ENCODE results near the gene ZSCAN16. TPM values are rescaled to one million over a fixed set of nuclear protein-coding genes. Genes with fewer than 3 reads are reported as not detected.
"Not testable (repeated sequence)": the region's sequence is repeated elsewhere in the genome, so short reads cannot be mapped to it uniquely, and the experiment has no call there.

The ZSCAN16 gene
- total and polyA plus RNA-seq, 2 donors from 2014 or later: 6.1 to 6.8 TPM

DNA sequence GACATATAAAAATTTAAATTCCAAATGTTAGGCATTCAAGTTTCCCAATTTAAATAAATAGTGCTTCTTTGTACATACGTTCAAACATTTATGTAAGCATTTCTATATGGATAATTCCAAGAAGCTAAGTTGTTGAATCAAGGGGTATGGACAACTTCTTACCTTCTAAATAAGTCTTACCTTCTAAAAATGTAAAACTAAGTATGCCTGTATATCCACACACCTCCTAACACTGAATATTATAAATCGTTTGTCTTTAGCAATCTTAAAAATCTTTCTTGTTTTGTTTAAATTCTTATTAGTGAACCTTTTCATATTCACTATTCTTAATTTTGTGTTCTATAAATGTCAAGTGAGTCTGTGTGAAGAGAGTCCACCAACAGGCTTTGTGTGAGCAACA lies 2.5 kb upstream of the ZSCAN16 start:
- Histone ChIP-seq H3K36me3 (ENCODE audit: control insufficient read depth in 2 of 3, insufficient read depth in 3 of 3, low read length in 3 of 3) (peaks cover 0 to 5% (median 3%) of the 10 kb centered on the region in 3 donors), H3K27ac (ENCODE audit: low read depth in 2 of 2, low read length in 2 of 2) (no peak overlapping the region), H3K9ac (ENCODE audit: low read length in 3 of 3) (no peak overlapping the region), H3K4me3 (ENCODE audit: low read length in 3 of 3) (no peak overlapping the region), H3K9me3 (ENCODE audit: control insufficient read depth in 2 of 3, insufficient read depth in 1 of 3, low read length in 3 of 3) (no peaks in the 10 kb centered on the region), H3K27me3 (ENCODE audit: control insufficient read depth, insufficient read depth, low read length) (no peaks in the 10 kb centered on the region), H3K4me1 (ENCODE audit: control insufficient read depth in 2 of 3, insufficient read depth in 2 of 3, low read depth in 1 of 3, low read length in 3 of 3) (peaks cover 0 to 6% (median 5%) of the 10 kb centered on the region in 3 donors)
- TF ChIP-seq, protein P1, sequence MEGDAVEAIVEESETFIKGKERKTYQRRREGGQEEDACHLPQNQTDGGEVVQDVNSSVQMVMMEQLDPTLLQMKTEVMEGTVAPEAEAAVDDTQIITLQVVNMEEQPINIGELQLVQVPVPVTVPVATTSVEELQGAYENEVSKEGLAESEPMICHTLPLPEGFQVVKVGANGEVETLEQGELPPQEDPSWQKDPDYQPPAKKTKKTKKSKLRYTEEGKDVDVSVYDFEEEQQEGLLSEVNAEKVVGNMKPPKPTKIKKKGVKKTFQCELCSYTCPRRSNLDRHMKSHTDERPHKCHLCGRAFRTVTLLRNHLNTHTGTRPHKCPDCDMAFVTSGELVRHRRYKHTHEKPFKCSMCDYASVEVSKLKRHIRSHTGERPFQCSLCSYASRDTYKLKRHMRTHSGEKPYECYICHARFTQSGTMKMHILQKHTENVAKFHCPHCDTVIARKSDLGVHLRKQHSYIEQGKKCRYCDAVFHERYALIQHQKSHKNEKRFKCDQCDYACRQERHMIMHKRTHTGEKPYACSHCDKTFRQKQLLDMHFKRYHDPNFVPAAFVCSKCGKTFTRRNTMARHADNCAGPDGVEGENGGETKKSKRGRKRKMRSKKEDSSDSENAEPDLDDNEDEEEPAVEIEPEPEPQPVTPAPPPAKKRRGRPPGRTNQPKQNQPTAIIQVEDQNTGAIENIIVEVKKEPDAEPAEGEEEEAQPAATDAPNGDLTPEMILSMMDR (IDR thresholded peaks at IDR 0.05; ENCODE audit: borderline replicate concordance, extremely low read depth, insufficient read depth): no peak
- intact Hi-C loops (cut with DNase I): no loop called here
- FAIRE-seq: no peak
- DNase-seq: no peak

DNA sequence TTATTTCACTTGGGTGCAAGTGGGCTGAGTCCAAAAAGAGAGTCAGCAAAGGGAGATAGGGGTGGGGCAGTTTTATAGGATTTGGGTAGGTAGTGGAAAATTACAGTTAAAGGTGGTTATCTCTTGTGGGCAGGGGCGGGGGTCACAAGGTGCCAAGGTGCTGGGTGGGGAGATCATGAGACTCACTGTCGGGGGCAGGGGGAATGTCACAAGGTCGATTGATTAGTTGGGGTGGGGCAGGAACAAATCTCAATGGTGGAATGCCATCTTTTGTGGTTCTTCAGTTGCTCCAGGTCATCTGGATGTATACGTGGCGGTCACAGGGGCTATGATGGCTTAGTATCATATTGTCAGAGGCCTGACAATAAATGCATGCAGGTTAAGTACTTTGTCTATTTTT lies 2.1 kb upstream of the ZSCAN16 start:
- H3K4me3 ChIP-seq (ENCODE audit: low read length in 3 of 3); intact Hi-C loops (cut with DNase I); H3K27ac ChIP-seq (ENCODE audit: low read depth in 2 of 2, low read length in 2 of 2); H3K36me3 ChIP-seq (ENCODE audit: control insufficient read depth in 2 of 3, insufficient read depth in 3 of 3, low read length in 3 of 3); H3K4me1 ChIP-seq (ENCODE audit: control insufficient read depth in 2 of 3, insufficient read depth in 2 of 3, low read depth in 1 of 3, low read length in 3 of 3); FAIRE-seq; H3K9me3 ChIP-seq (ENCODE audit: control insufficient read depth in 2 of 3, insufficient read depth in 1 of 3, low read length in 3 of 3); DNase-seq; H3K9ac ChIP-seq (ENCODE audit: low read length in 3 of 3); H3K27me3 ChIP-seq (ENCODE audit: control insufficient read depth, insufficient read depth, low read length): not testable (repeated sequence)

DNA sequence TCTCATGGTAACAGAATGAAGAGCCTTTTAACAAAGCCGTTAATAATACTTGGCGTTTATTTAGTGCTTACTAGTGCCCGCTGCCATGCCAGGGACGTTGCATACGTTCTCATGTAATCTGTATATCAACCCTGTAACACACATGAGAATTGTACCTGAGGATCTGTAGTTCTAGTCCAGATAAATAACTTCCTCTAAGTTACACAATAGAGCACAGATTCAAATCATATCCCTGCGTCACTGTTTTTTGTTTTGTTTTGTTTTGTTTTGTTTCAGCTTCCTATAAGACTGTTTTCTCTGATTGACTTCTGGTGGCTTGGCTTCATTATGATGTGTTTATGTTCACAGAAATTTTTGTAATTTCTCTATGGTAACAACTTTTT lies 553 bp downstream of the ZSCAN16 start:
- Histone ChIP-seq H3K36me3 (ENCODE audit: control insufficient read depth in 2 of 3, insufficient read depth in 3 of 3, low read length in 3 of 3) (peaks cover 3 to 25% (median 9%) of the 10 kb centered on the region in 3 donors), H3K9ac (ENCODE audit: low read length in 3 of 3) (peak overlapping the region; percentile 76 to 91 (median 82)), H3K27ac (ENCODE audit: low read depth in 2 of 2, low read length in 2 of 2) (peak overlapping the region in 1 of 2 donors; percentile 10), H3K4me3 (ENCODE audit: low read length in 3 of 3) (peak overlapping the region; percentile 87 to 95 (median 92)), H3K27me3 (ENCODE audit: control insufficient read depth, insufficient read depth, low read length) (no peaks in the 10 kb centered on the region), H3K9me3 (ENCODE audit: control insufficient read depth in 2 of 3, insufficient read depth in 1 of 3, low read length in 3 of 3) (no peaks in the 10 kb centered on the region), H3K4me1 (ENCODE audit: control insufficient read depth in 2 of 3, insufficient read depth in 2 of 3, low read depth in 1 of 3, low read length in 3 of 3) (peaks cover 0 to 6% (median 5%) of the 10 kb centered on the region in 3 donors)
- TF ChIP-seq, protein P1 (IDR thresholded peaks at IDR 0.05; ENCODE audit: borderline replicate concordance, extremely low read depth, insufficient read depth): no peak
- FAIRE-seq (no peak), DNase-seq (no peak)
- intact Hi-C loops (cut with DNase I): no loop called here

DNA sequence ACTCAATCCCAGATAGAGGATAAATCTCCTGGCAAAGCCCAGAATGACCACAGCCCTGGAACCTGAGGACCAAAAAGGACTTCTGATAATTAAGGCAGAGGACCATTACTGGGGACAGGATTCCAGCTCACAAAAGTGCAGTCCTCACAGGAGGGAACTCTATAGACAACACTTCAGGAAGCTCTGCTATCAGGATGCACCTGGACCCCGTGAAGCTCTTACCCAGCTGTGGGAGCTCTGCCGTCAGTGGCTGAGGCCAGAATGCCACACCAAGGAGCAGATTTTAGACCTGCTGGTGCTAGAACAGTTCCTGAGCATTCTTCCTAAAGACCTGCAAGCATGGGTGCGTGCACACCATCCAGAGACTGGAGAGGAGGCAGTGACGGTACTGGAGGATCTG lies 992 bp downstream of the ZSCAN16 start:
- intact Hi-C loops (cut with DNase I): no loop called here
- Histone ChIP-seq H3K27me3 (ENCODE audit: control insufficient read depth, insufficient read depth, low read length) (no peaks in the 10 kb centered on the region), H3K4me3 (ENCODE audit: low read length in 3 of 3) (peak overlapping the region in 1 of 3 donors; percentile 95), H3K36me3 (ENCODE audit: control insufficient read depth in 2 of 3, insufficient read depth in 3 of 3, low read length in 3 of 3) (peaks cover 0 to 30% (median 7%) of the 10 kb centered on the region in 3 donors), H3K9ac (ENCODE audit: low read length in 3 of 3) (no peak overlapping the region), H3K9me3 (ENCODE audit: control insufficient read depth in 2 of 3, insufficient read depth in 1 of 3, low read length in 3 of 3) (no peaks in the 10 kb centered on the region), H3K4me1 (ENCODE audit: control insufficient read depth in 2 of 3, insufficient read depth in 2 of 3, low read depth in 1 of 3, low read length in 3 of 3) (peaks cover 0 to 6% (median 5%) of the 10 kb centered on the region in 3 donors), H3K27ac (ENCODE audit: low read depth in 2 of 2, low read length in 2 of 2) (no peak overlapping the region)
- no peak for FAIRE-seq
- TF ChIP-seq, protein P1 (IDR thresholded peaks at IDR 0.05; ENCODE audit: borderline replicate concordance, extremely low read depth, insufficient read depth): no peak
- no peak for DNase-seq
